ENCODE data around the gene RUNX1. TPM values are rescaled to one million over a fixed set of nuclear protein-coding genes. Genes with fewer than 3 reads are reported as not detected.

The RUNX1 gene
- total RNA-seq, 6 experiments from 2014 or later, result 2.9 to 18.3 (median 4.3) TPM

DNA sequence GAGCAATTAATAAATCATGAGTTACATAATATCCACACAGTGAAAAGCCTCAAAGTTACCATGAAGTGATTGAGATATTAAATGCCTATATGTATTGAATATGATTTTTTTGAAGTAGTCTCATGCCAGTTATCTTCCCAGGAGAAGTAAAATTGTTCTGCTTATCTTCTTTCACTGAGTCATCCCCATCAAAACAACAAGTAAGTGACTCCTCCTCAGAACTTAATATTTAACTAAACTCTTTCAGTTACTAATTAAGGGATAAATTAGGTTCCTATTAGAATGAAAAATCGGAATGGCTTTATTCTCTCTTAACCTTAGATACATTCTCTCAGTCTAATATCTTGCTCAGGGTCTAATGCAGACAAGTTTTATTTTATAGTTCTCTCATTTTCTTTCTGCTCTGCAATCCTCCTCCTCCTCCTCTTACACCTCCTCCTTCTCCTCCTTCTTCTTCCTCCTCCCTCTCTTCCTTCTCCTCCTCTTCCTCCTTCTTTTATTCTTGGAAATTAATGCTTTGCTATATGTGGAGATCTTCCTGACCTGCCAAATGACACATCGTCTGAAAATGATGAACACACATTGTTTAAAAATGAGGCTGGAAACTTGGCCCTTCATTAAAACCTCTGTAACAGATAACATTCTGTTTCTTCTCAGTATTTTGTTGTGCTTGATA lies 110.9 kb downstream of the RUNX1 start:
- TF ChIP-seq, protein P1, sequence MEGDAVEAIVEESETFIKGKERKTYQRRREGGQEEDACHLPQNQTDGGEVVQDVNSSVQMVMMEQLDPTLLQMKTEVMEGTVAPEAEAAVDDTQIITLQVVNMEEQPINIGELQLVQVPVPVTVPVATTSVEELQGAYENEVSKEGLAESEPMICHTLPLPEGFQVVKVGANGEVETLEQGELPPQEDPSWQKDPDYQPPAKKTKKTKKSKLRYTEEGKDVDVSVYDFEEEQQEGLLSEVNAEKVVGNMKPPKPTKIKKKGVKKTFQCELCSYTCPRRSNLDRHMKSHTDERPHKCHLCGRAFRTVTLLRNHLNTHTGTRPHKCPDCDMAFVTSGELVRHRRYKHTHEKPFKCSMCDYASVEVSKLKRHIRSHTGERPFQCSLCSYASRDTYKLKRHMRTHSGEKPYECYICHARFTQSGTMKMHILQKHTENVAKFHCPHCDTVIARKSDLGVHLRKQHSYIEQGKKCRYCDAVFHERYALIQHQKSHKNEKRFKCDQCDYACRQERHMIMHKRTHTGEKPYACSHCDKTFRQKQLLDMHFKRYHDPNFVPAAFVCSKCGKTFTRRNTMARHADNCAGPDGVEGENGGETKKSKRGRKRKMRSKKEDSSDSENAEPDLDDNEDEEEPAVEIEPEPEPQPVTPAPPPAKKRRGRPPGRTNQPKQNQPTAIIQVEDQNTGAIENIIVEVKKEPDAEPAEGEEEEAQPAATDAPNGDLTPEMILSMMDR (IDR thresholded peaks at IDR 0.05), result no peak
- TF ChIP-seq POLR2A (IDR thresholded peaks at IDR 0.05), result no peak
- no peaks in the 10 kb centered on the region for H3K4me1 ChIP-seq
- H3K27ac ChIP-seq, result no peak overlapping the region
- H3K4me3 ChIP-seq, result no peak overlapping the region
- H3K27me3 ChIP-seq, result no peaks in the 10 kb centered on the region
- intact Hi-C loops (cut with DNase I), result no loop called here
- ATAC-seq (no peak), DNase-seq (no peak)
- no peaks in the 10 kb centered on the region for H3K9me3 ChIP-seq
- WGBS (ENCODE audit: insufficient coverage, low coverage, low lambda C conversion rate, missing lambda C conversion rate), result 39% methylated on average over 2 of the region's 2 CpGs
- H3K36me3 ChIP-seq, result no peaks in the 10 kb centered on the region

DNA sequence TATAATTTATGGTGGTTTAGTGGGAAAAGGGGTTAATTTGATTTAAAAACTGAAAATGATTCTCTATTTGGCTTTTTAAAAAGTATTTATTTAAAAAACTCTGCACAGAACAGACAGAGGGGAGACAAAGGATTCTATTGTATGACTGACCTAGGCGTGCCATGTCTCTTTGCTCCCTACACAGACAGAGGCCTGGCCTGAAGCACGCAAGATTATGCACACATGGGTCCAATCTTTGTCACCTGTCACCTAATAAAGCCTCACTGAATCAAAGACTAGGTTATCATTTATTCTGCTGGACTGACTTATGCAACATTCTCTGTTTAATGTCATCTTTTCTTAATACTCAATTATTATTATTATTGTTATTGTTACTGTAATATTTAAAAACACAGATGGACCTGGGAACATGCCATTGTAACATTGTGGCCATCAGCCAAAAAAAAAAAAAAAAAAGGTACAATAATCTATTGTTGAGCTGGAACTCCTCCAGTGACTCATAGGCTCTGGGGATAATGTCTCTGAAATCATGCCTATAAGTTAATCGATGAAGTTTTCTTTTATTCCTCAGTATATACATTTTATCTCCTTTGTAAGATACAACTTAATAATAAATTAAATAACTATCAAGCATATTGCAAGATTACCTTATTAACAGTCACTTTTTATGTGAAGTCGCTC lies 112.1 kb downstream of the RUNX1 start:
- Histone ChIP-seq H3K27ac (no peak overlapping the region), H3K4me3 (no peak overlapping the region), H3K9me3 (no peaks in the 10 kb centered on the region), H3K27me3 (no peaks in the 10 kb centered on the region), H3K4me1 (no peaks in the 10 kb centered on the region), H3K36me3 (no peaks in the 10 kb centered on the region)
- TF ChIP-seq POLR2A (IDR thresholded peaks at IDR 0.05), result no peak
- TF ChIP-seq, protein P1 (IDR thresholded peaks at IDR 0.05), result no peak
- no peak for ATAC-seq
- no peak for DNase-seq
- WGBS (ENCODE audit: insufficient coverage, low coverage, low lambda C conversion rate, missing lambda C conversion rate), result 81% methylated on average over 4 of the region's 4 CpGs
- intact Hi-C loops (cut with DNase I), result no loop called here

DNA sequence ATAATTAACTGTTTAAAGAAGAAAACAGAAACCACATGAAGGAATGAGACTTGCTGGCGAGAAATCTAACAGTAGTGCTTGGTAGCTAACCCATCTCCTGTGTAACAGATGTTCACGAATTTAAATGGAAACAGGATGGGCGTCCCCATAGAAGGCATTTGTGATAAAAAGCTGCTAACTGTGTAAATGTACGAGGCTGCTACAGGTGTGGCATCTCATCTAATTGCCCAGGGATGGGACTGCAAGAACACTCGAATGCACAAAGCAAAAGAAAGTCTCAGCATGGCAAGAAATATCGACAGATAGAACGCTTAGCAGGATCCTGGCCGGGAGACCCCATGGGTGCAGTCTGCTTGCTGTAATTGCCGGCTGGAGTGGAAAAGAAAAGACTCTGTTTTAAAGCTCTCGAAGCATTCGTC lies 112.7 kb downstream of the RUNX1 start:
- intact Hi-C loops (cut with DNase I), result no loop called here
- 70% methylated on average over 11 of the region's 11 CpGs for WGBS (ENCODE audit: insufficient coverage, low coverage, low lambda C conversion rate, missing lambda C conversion rate)
- no peaks in the 10 kb centered on the region for H3K9me3 ChIP-seq
- no peak overlapping the region for H3K27ac ChIP-seq
- ATAC-seq (no peak), DNase-seq (no peak)
- no peaks in the 10 kb centered on the region for H3K27me3 ChIP-seq
- H3K4me3 ChIP-seq, result no peak overlapping the region
- no peaks in the 10 kb centered on the region for H3K4me1 ChIP-seq
- H3K36me3 ChIP-seq, result no peaks in the 10 kb centered on the region
- TF ChIP-seq, protein P1 (IDR thresholded peaks at IDR 0.05), result no peak

DNA sequence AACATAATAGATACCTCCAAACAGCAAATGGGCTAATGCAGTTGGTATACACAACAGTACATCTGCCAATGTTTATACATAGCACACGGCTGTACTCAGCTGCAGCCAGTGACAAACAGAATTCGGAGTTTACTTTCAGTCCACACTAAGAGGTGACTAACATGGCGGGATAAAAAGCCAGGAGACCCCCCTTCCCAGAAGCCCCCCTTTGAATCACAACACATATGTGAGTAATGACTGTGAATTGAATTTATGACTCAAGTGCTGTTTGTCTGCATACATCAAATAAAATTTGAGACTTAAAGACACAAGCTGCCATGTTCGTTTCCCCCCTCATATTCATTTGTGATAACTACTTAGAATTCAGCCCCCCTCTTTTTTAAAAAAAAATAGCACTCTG lies 113.2 kb downstream of the RUNX1 start:
- no peak for DNase-seq
- intact Hi-C loops (cut with DNase I), result no loop called here
- Histone ChIP-seq H3K36me3 (no peaks in the 10 kb centered on the region), H3K9me3 (no peaks in the 10 kb centered on the region), H3K4me3 (no peak overlapping the region), H3K27ac (no peak overlapping the region), H3K27me3 (no peaks in the 10 kb centered on the region), H3K4me1 (no peaks in the 10 kb centered on the region)
- 62% methylated on average over 4 of the region's 4 CpGs for WGBS (ENCODE audit: insufficient coverage, low coverage, low lambda C conversion rate, missing lambda C conversion rate)
- TF ChIP-seq, protein P1 (IDR thresholded peaks at IDR 0.05), result no peak
- TF ChIP-seq POLR2A (IDR thresholded peaks at IDR 0.05), result no peak
- ATAC-seq, result no peak

Measured in right lobe of liver (tissue), 6 donors.